ENCODE measurements around the gene ZMAT5. TPM values are rescaled to one million over a fixed set of nuclear protein-coding genes. Genes with fewer than 3 reads are reported as not detected.

ZMAT5 gene
- polyA plus RNA-seq, 4 donors: 17.1 to 36.5 (median 25.4) TPM

DNA sequence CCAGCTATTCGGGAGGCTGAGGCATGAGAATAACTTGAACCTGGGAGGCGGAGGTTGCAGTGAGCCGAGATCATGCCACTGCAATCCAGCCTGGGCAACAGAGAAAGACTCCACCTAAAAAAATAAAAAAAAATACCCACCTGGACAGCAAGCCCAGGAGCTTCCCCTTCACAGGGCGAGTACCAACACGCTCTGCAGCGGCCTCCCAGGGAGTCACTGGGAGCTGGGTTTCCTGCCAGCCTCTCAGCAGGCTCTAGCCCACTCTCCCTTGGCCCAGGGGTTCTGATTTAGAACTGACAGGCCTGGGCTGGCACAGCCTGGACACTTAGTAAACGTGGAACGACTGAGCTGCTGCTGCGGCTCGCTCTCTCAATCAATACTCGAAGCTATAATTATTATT is 49.0 kb downstream of the ZMAT5 start:
- Histone ChIP-seq H3K27ac (ENCODE audit: low read depth in 1 of 3, low read length in 2 of 3) (no peak overlapping the region), H3K4me3 (ENCODE audit: low read depth in 1 of 3, low read length in 3 of 3) (no peak overlapping the region), H3K9me3 (ENCODE audit: control insufficient read depth in 2 of 2, insufficient read depth in 1 of 2, low read depth in 1 of 2, low read length in 1 of 2) (no peaks in the 10 kb centered on the region), H3K4me1 (ENCODE audit: control insufficient read depth in 3 of 3, insufficient read depth in 2 of 3, low read depth in 1 of 3, low read length in 2 of 3) (no peaks in the 10 kb centered on the region), H3K27me3 (ENCODE audit: control insufficient read depth in 3 of 3, insufficient read depth in 3 of 3, low read length in 3 of 3) (peaks cover 0 to 66% (median 21%) of the 10 kb centered on the region in 3 donors), H3K36me3 (ENCODE audit: control insufficient read depth in 3 of 3, insufficient read depth in 2 of 3, low read depth in 1 of 3, low read length in 3 of 3) (no peaks in the 10 kb centered on the region)
- WGBS, 3 donors: 84 to 89% (median 86%) methylated on average over 11 of the region's 11 CpGs
- no peak for DNase-seq
- no peak for FAIRE-seq

DNA sequence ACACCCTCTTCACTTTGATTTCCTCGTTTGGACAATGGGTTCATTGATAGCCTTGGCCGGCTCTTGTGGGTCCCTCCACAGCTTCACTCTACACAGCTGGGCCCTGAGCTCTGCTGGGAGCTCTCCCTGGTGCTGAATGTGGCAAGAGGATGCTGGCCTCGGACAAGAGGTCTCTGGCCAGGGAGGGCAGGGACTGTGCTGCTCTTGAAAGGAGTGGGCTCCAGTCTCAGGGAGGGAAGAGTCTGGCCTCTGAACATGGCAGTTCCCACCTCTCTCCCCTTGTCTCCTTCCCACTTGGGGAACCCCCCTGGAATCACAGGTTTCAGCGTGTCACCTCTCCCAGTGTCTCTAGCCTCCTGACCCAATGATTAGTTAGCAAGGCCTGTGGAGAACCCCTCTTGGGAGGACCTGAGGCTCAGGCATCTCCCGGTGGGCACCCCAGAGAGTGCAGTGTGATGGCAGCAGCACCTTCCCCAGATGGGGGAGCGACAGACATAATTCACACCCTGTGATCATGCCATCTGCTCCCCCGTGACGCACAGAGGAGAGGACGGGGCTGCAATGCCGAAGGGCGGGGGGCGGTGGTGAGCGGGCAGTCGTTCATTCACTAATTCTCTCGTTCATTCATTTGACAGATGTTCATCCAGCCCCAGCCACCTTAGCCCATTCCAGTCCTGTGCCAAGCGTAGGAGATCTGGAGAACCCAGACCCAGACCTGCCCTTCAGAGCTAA is 49.8 kb downstream of the ZMAT5 start:
- 60 to 69% (median 68%) methylated on average over 15 to 16 of the region's 16 CpGs for WGBS, 3 donors
- no peaks in the 10 kb centered on the region for H3K9me3 ChIP-seq (ENCODE audit: control insufficient read depth in 2 of 2, insufficient read depth in 1 of 2, low read depth in 1 of 2, low read length in 1 of 2)
- H3K27me3 ChIP-seq (ENCODE audit: control insufficient read depth in 3 of 3, insufficient read depth in 3 of 3, low read length in 3 of 3): peaks cover 0 to 64% (median 18%) of the 10 kb centered on the region in 3 donors
- FAIRE-seq (no peak), DNase-seq (peak; percentile 42 to 81)
- no peak overlapping the region for H3K27ac ChIP-seq (ENCODE audit: low read depth in 1 of 3, low read length in 2 of 3)
- no peaks in the 10 kb centered on the region for H3K36me3 ChIP-seq (ENCODE audit: control insufficient read depth in 3 of 3, insufficient read depth in 2 of 3, low read depth in 1 of 3, low read length in 3 of 3)
- H3K4me3 ChIP-seq (ENCODE audit: low read depth in 1 of 3, low read length in 3 of 3): no peak overlapping the region
- H3K4me1 ChIP-seq (ENCODE audit: control insufficient read depth in 3 of 3, insufficient read depth in 2 of 3, low read depth in 1 of 3, low read length in 2 of 3): no peaks in the 10 kb centered on the region

DNA sequence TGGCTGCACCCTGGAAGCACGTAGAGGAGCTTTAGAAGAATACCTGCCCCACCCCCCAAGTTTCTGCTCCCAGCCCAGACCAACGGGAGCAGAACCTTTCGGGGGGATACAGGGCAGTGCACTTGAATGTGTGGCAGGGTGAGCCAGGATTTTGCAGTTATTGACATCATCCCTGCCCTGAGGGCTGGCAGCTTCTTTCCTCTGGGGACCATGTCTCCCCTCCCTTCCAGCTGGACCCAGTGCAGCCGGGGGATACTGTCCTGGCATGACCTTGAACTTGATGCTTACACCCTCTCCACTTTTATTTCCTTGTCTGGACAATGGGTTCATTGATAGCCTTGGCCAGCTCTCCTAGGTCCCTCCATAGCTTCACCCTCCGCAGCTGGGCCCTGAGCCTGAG is 51.1 kb downstream of the ZMAT5 start:
- FAIRE-seq (no peak), DNase-seq (no peak)
- Histone ChIP-seq H3K9me3 (ENCODE audit: control insufficient read depth in 2 of 2, insufficient read depth in 1 of 2, low read depth in 1 of 2, low read length in 1 of 2) (no peaks in the 10 kb centered on the region), H3K4me1 (ENCODE audit: control insufficient read depth in 3 of 3, insufficient read depth in 2 of 3, low read depth in 1 of 3, low read length in 2 of 3) (no peaks in the 10 kb centered on the region), H3K4me3 (ENCODE audit: low read depth in 1 of 3, low read length in 3 of 3) (no peak overlapping the region), H3K27me3 (ENCODE audit: control insufficient read depth in 3 of 3, insufficient read depth in 3 of 3, low read length in 3 of 3) (peaks cover 0 to 53% (median 14%) of the 10 kb centered on the region in 3 donors), H3K27ac (ENCODE audit: low read depth in 1 of 3, low read length in 2 of 3) (no peak overlapping the region), H3K36me3 (ENCODE audit: control insufficient read depth in 3 of 3, insufficient read depth in 2 of 3, low read depth in 1 of 3, low read length in 3 of 3) (no peaks in the 10 kb centered on the region)
- 56 to 63% (median 60%) methylated on average over 5 of the region's 5 CpGs for WGBS, 3 donors

DNA sequence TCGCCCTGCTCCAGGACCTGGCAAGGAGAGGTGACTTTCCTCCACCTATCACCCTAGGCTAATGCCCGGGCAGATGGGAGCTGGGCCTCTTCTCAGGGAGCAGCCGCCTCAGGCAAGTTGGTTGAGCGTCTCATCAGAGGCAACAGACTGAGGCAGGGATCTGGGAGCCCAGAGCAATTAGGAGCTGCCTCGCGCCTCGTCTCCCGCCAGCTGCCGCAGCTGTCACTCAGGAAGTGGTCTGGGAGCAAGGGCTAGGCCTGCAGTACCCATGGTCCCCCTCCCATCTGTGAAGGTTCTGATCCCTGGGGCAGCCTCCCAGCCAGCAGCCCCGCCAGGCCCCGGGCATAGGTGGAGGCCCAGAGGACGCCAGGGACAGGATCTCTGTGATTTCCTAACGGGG is 51.6 kb downstream of the ZMAT5 start:
- DNase-seq (no peak), FAIRE-seq (no peak)
- Histone ChIP-seq H3K36me3 (ENCODE audit: control insufficient read depth in 3 of 3, insufficient read depth in 2 of 3, low read depth in 1 of 3, low read length in 3 of 3) (no peaks in the 10 kb centered on the region), H3K9me3 (ENCODE audit: control insufficient read depth in 2 of 2, insufficient read depth in 1 of 2, low read depth in 1 of 2, low read length in 1 of 2) (no peaks in the 10 kb centered on the region), H3K4me3 (ENCODE audit: low read depth in 1 of 3, low read length in 3 of 3) (no peak overlapping the region), H3K27me3 (ENCODE audit: control insufficient read depth in 3 of 3, insufficient read depth in 3 of 3, low read length in 3 of 3) (peaks cover 0 to 56% (median 14%) of the 10 kb centered on the region in 3 donors), H3K4me1 (ENCODE audit: control insufficient read depth in 3 of 3, insufficient read depth in 2 of 3, low read depth in 1 of 3, low read length in 2 of 3) (no peaks in the 10 kb centered on the region), H3K27ac (ENCODE audit: low read depth in 1 of 3, low read length in 2 of 3) (no peak overlapping the region)
- whole genome bisulfite sequencing, 3 donors: 59 to 70% (median 66%) methylated on average over 13 of the region's 13 CpGs

DNA sequence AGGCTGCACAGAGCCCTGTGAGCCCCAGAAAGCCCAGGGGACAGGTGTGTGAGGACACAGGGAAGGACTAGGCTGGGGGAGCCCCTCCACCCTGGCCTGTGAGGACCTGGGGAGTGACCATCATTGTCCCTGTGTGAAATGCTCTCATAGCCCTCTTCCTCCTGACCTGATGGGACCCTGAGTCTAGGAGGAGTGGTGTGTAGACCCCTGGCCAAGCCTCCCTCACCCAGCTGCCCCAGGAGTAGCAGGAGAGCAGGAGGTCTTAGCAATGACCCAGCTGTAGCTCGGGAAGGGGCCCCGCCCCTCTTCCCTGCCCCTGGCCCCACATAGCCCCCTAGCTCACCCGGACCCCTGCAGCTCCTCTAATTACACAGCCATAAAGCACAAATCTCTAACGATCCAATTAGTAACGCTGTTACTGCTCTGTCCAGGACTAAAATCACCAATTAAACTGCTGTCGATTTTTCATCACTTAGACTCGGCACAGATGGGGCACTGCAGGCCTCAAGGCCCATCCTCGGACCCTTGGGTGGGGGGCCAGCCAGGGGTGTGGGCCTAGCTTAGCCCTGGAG is 53.6 kb downstream of the ZMAT5 start:
- DNase-seq (no peak), FAIRE-seq (no peak)
- peaks cover 0 to 49% (median 2%) of the 10 kb centered on the region in 3 donors for H3K27me3 ChIP-seq (ENCODE audit: control insufficient read depth in 3 of 3, insufficient read depth in 3 of 3, low read length in 3 of 3)
- H3K27ac ChIP-seq (ENCODE audit: low read depth in 1 of 3, low read length in 2 of 3): no peak overlapping the region
- H3K4me1 ChIP-seq (ENCODE audit: control insufficient read depth in 3 of 3, insufficient read depth in 2 of 3, low read depth in 1 of 3, low read length in 2 of 3): no peaks in the 10 kb centered on the region
- H3K4me3 ChIP-seq (ENCODE audit: low read depth in 1 of 3, low read length in 3 of 3): no peak overlapping the region
- 37 to 54% (median 49%) methylated on average over 8 of the region's 8 CpGs for WGBS, 3 donors
- no peaks in the 10 kb centered on the region for H3K9me3 ChIP-seq (ENCODE audit: control insufficient read depth in 2 of 2, insufficient read depth in 1 of 2, low read depth in 1 of 2, low read length in 1 of 2)
- H3K36me3 ChIP-seq (ENCODE audit: control insufficient read depth in 3 of 3, insufficient read depth in 2 of 3, low read depth in 1 of 3, low read length in 3 of 3): no peaks in the 10 kb centered on the region

DNA sequence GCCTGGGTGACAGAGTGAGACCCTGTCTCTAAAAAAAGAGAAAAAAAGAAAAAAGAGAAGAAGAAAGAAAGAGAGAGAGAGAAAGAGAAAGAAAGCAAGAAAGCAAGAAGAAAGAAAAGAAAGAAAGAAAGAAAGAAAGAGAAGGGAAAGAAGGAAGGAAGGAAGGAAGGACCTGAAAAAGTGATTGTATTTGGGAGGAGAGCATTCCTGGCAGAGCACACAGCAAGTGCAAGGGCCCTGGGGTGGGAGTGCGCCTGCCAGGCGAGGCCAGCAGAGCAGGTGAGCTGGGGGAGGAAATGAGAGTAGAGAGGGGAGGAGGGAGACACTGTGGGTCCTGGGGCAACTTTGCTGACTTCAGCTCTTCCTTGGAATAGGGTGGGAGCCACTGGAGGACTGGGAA is 54.7 kb downstream of the ZMAT5 start:
- no peaks in the 10 kb centered on the region for H3K9me3 ChIP-seq (ENCODE audit: control insufficient read depth in 2 of 2, insufficient read depth in 1 of 2, low read depth in 1 of 2, low read length in 1 of 2)
- DNase-seq (no peak), FAIRE-seq (no peak)
- peaks cover 0 to 41% (median 0%) of the 10 kb centered on the region in 3 donors for H3K27me3 ChIP-seq (ENCODE audit: control insufficient read depth in 3 of 3, insufficient read depth in 3 of 3, low read length in 3 of 3)
- WGBS, 3 donors: 74 to 81% (median 80%) methylated on average over 2 of the region's 2 CpGs
- H3K36me3 ChIP-seq (ENCODE audit: control insufficient read depth in 3 of 3, insufficient read depth in 2 of 3, low read depth in 1 of 3, low read length in 3 of 3): no peaks in the 10 kb centered on the region
- H3K27ac ChIP-seq (ENCODE audit: low read depth in 1 of 3, low read length in 2 of 3): no peak overlapping the region
- no peaks in the 10 kb centered on the region for H3K4me1 ChIP-seq (ENCODE audit: control insufficient read depth in 3 of 3, insufficient read depth in 2 of 3, low read depth in 1 of 3, low read length in 2 of 3)
- H3K4me3 ChIP-seq (ENCODE audit: low read depth in 1 of 3, low read length in 3 of 3): no peak overlapping the region

DNA sequence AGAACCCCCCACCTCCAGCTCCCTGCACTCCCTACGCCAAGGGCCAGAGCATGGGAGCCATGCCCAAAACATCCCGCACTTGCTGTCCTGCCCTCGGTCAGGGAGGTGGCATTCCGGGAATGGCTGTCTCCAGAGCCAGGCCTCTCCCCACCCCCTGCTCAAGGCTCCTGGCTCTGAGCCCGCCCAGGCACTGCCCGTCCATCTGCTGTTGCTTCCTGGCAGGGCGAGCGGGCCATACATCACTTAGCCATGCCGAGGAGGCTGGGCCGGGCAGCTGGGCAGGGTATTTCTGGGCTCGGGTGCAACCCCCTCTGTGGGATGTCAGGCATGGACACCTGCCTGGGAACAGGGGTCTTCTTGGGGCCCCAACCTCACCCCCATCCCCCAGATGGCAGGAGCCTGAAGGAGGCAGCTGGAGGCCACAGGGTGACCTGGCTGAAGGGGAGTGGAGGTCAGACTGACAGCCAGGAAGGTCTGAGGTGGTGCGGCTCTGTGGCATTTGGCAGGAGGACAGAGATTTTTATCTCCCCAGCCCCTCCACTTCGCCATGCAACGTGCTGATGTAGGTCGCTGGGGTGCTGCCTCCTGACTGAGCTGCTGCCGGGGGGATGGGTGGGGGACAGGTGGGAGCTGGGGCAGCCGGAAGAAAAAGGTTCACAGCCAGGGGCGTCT is 55.7 kb downstream of the ZMAT5 start:
- peak in 1 of 2 donors; percentile 40 for DNase-seq
- FAIRE-seq: no peak
- WGBS, 3 donors: 33 to 64% (median 50%) methylated on average over 15 to 18 of the region's 18 CpGs
- Histone ChIP-seq H3K4me1 (ENCODE audit: control insufficient read depth in 3 of 3, insufficient read depth in 2 of 3, low read depth in 1 of 3, low read length in 2 of 3) (no peaks in the 10 kb centered on the region), H3K4me3 (ENCODE audit: low read depth in 1 of 3, low read length in 3 of 3) (no peak overlapping the region), H3K27ac (ENCODE audit: low read depth in 1 of 3, low read length in 2 of 3) (no peak overlapping the region), H3K27me3 (ENCODE audit: control insufficient read depth in 3 of 3, insufficient read depth in 3 of 3, low read length in 3 of 3) (peaks cover 0 to 47% (median 0%) of the 10 kb centered on the region in 3 donors), H3K9me3 (ENCODE audit: control insufficient read depth in 2 of 2, insufficient read depth in 1 of 2, low read depth in 1 of 2, low read length in 1 of 2) (no peaks in the 10 kb centered on the region), H3K36me3 (ENCODE audit: control insufficient read depth in 3 of 3, insufficient read depth in 2 of 3, low read depth in 1 of 3, low read length in 3 of 3) (no peaks in the 10 kb centered on the region)

DNA sequence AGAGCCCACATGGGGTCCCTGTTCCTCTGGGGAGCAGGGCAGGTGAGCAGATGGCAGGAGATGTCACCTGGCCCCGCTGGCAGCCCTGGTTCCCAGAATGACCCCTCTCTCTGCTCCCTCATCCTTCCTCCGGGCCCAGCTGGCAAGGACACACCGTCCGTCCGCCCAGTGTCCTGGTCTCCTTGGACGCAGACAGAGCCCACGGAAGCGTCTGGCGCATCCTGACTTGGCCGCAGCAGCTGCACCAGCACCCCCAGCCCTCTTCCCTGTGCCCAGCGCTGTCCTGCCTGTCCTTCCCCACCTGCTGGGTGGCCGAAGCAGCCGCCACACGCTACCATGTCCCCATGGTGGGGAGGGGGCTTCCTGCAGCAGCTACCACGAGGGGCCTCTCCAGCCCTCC is 56.6 kb downstream of the ZMAT5 start:
- no peak for FAIRE-seq

More for the DNA sequence above, 56.6 kb downstream of the ZMAT5 start:
- Histone ChIP-seq H3K27me3 (ENCODE audit: control insufficient read depth in 3 of 3, insufficient read depth in 3 of 3, low read length in 3 of 3) (peaks cover 0 to 42% (median 0%) of the 10 kb centered on the region in 3 donors), H3K4me3 (ENCODE audit: low read depth in 1 of 3, low read length in 3 of 3) (no peak overlapping the region), H3K9me3 (ENCODE audit: control insufficient read depth in 2 of 2, insufficient read depth in 1 of 2, low read depth in 1 of 2, low read length in 1 of 2) (no peaks in the 10 kb centered on the region), H3K36me3 (ENCODE audit: control insufficient read depth in 3 of 3, insufficient read depth in 2 of 3, low read depth in 1 of 3, low read length in 3 of 3) (no peaks in the 10 kb centered on the region), H3K4me1 (ENCODE audit: control insufficient read depth in 3 of 3, insufficient read depth in 2 of 3, low read depth in 1 of 3, low read length in 2 of 3) (no peaks in the 10 kb centered on the region), H3K27ac (ENCODE audit: low read depth in 1 of 3, low read length in 2 of 3) (no peak overlapping the region)
- no peak for DNase-seq
- WGBS, 3 donors: 81 to 87% (median 82%) methylated on average over 13 to 15 of the region's 15 CpGs

All from small intestine (tissue), 7 donors.